Panc1 (cell line): ENCODE measurements around the gene TMEM40. TPM values are rescaled to one million over a fixed set of nuclear protein-coding genes. Genes with fewer than 3 reads are reported as not detected.

Source experiments
- ATAC-seq: fragments of 200-7000 bp; cut with Tn5 transposase; 2 replicates; pipeline ENCODE4 v1.9.1; 2020; ENCODE audit warnings: mild to moderate bottlenecking, moderate library complexity
- BruUV-seq: library from RNA; stranded (reverse); fragments of 400-500 nt; replicated peaks from 2 replicates; lab custom pipeline; 2021; lab: Mats Ljungman, UMichigan
- CTCF ChIA-PET: fragments of 300-600 bp; sonication (Branson Sonifier 250); formaldehyde crosslinking; loops from one replicate; lab custom pipeline; 2022; ENCODE audit warnings: antibody characterized with exemption; lab: Charles Lee
- POLR2A ChIA-PET: fragments of 300-600 bp; sonication (Branson Sonifier 250); formaldehyde crosslinking; loops from one replicate; lab custom pipeline; 2022; ENCODE audit warnings: antibody characterized with exemption; lab: Charles Lee
- DNase-seq: peaks from one replicate; pipeline ENCODE4 v3.0.0-alpha.2; 2010; ENCODE audit warnings: low read depth, low spot score
- H3K27ac ChIP-seq: 2 replicates; pipeline ENCODE4 v1.5.1; 2011; ENCODE audit warnings: mild to moderate bottlenecking, low read length, inconsistent platforms
- H3K27me3 ChIP-seq: fragments of 200-500 bp; sonication (Bioruptor generic); 2 replicates; pipeline ENCODE4 v1.6.0; 2014; ENCODE audit warnings: low read length, inconsistent platforms; ENCODE audit not compliant: control insufficient read depth, insufficient read depth
- H3K36me3 ChIP-seq: fragments of 200-500 bp; sonication (Bioruptor generic); 2 replicates; pipeline ENCODE4 v1.5.1; 2014; ENCODE audit warnings: inconsistent platforms, mild to moderate bottlenecking, low read length, moderate library complexity; ENCODE audit not compliant: control insufficient read depth, insufficient read depth
- H3K4me1 ChIP-seq: 2 replicates; pipeline ENCODE4 v1.5.1; 2011; ENCODE audit warnings: inconsistent platforms, mild to moderate bottlenecking, low read length, moderate library complexity; ENCODE audit not compliant: control insufficient read depth, insufficient read depth
- H3K4me3 ChIP-seq, 2 experiments: 2 replicates each; pipeline ENCODE4 v1.5.1; 2011 to 2012; ENCODE audit warnings: low read depth in 2 of 2, low read length in 2 of 2, mild to moderate bottlenecking in 2 of 2, inconsistent platforms in 1 of 2, moderate library complexity in 1 of 2
- H3K9me3 ChIP-seq: fragments of 200-500 bp; sonication (Bioruptor generic); 2 replicates; pipeline ENCODE4 v1.5.1; 2014; ENCODE audit warnings: low read depth, mild to moderate bottlenecking, inconsistent platforms, low read length, moderate library complexity; ENCODE audit not compliant: control insufficient read depth, insufficient read depth
- CTCF ChIP-seq: fragments of 450-650 bp; IDR thresholded peaks from 2 replicates; pipeline ENCODE4 v1.5.1; 2017; ENCODE audit warnings: mild to moderate bottlenecking
- POLR2AphosphoS5 ChIP-seq: IDR thresholded peaks from 2 replicates; pipeline ENCODE4 v1.6.1; 2012; ENCODE audit warnings: mild to moderate bottlenecking, low read depth, low read length, moderate library complexity
- REST ChIP-seq, 2 experiments: IDR thresholded peaks; 2 replicates each; pipeline ENCODE4 v1.6.1; 2011 to 2012; ENCODE audit warnings: low read depth in 2 of 2, control low read depth in 1 of 2, low read length in 1 of 2, mild to moderate bottlenecking in 1 of 2, moderate library complexity in 1 of 2; ENCODE audit not compliant: insufficient read depth in 1 of 2
- SIN3A ChIP-seq: IDR thresholded peaks from 2 replicates; pipeline ENCODE4 v1.6.1; 2012; ENCODE audit warnings: low read depth, mild to moderate bottlenecking, low read length, moderate library complexity, borderline replicate concordance; ENCODE audit not compliant: insufficient read depth
- TCF7L2 ChIP-seq: IDR thresholded peaks from 2 replicates; pipeline ENCODE4 v1.6.1; 2011; ENCODE audit warnings: mild to moderate bottlenecking, low read depth, low read length, inconsistent platforms
- in situ Hi-C: cut with HindIII; loops from 2 replicates; pipeline ENCODE4 v1.10.0; 2016; ENCODE audit warnings: low sequenced_read_pairs, low pct_unique_long_range_greater_than_20kb
- intact Hi-C: fragments of 100-400 bp; cut with micrococcal nuclease; formaldehyde crosslinking; loops from one replicate; pipeline ENCODE4 v1.10.0; 2022; ENCODE audit not compliant: unreplicated experiment
- total RNA-seq: library from RNA; stranded (reverse); gene quantifications from one replicate; pipeline ENCODE4 v1.2.1, GENCODE V29; 2021; ENCODE audit not compliant: unreplicated experiment

Gene TMEM40
- total RNA-seq, 1 experiment from 2014 or later: 1.3 TPM

- Histone ChIP-seq H3K27ac (no peak overlapping the region), H3K4me3 (no peak overlapping the region), H3K4me1 (no peaks in the 10 kb centered on the region), H3K36me3 (no peaks in the 10 kb centered on the region), H3K9me3 (no peaks in the 10 kb centered on the region), H3K27me3 (no peaks in the 10 kb centered on the region)
- TF ChIP-seq TCF7L2 (no peak), SIN3A (no peak)
- BruUV-seq: no TSS peak
- intact Hi-C loops: no loop called here
- in situ Hi-C loops: no loop called here
- DNase-seq: no peak
- POLR2A ChIA-PET: no interaction called here
- CTCF ChIA-PET: interaction anchor here (0.6 kb wide), 1 partner anchor 18 kb away, joined by 5 read pairs; no protein-coding TSS in a partner anchor
- ATAC-seq: no peak
Observed at GRCh38 chr3:12748477-12748876, 10.6 kb downstream of the TMEM40 start.

- H3K27ac ChIP-seq: no peak overlapping the region
- in situ Hi-C loops (no loop called here), intact Hi-C loops (no loop called here)
- POLR2A ChIA-PET: no interaction called here
- no peak overlapping the region for H3K4me3 ChIP-seq
- CTCF ChIA-PET: no interaction called here
- no peaks in the 10 kb centered on the region for H3K9me3 ChIP-seq
- H3K36me3 ChIP-seq: no peaks in the 10 kb centered on the region
- H3K4me1 ChIP-seq: no peaks in the 10 kb centered on the region
- DNase-seq: no peak
- no peak for ATAC-seq
- no peaks in the 10 kb centered on the region for H3K27me3 ChIP-seq
- no peak for TF ChIP-seq CTCF
- no peak for TF ChIP-seq REST (IDR thresholded peaks at IDR 0.05; ENCODE audit: insufficient read depth in 1 of 2, low read depth in 2 of 2, low read length in 1 of 2)
- no peak for TF ChIP-seq TCF7L2
- no peak for TF ChIP-seq POLR2AphosphoS5
- no peak for TF ChIP-seq SIN3A
- BruUV-seq: no TSS peak
Observed at GRCh38 chr3:12746419-12746818, 12.6 kb downstream of the TMEM40 start.

GRCh38 chr3:12744326-12744725 lies 14.7 kb downstream of the TMEM40 start:
- no TSS peak for BruUV-seq
- Histone ChIP-seq H3K4me1 (no peaks in the 10 kb centered on the region), H3K4me3 (no peak overlapping the region), H3K27me3 (no peaks in the 10 kb centered on the region), H3K27ac (no peak overlapping the region), H3K9me3 (no peaks in the 10 kb centered on the region), H3K36me3 (no peaks in the 10 kb centered on the region)
- ATAC-seq: no peak
- DNase-seq: no peak
- in situ Hi-C loops: no loop called here
- CTCF ChIA-PET: no interaction called here
- POLR2A ChIA-PET: interaction anchor here (0.6 kb wide), 1 partner anchor 80 kb away, joined by 3 read pairs; no protein-coding TSS in a partner anchor
- intact Hi-C loops: no loop called here
- TF ChIP-seq POLR2AphosphoS5 (no peak), REST (IDR thresholded peaks at IDR 0.05; ENCODE audit: insufficient read depth in 1 of 2, low read depth in 2 of 2, low read length in 1 of 2) (no peak), TCF7L2 (no peak), CTCF (no peak), SIN3A (no peak)
